ENCODE data around the gene CMTM7.

Gene CMTM7

DNA sequence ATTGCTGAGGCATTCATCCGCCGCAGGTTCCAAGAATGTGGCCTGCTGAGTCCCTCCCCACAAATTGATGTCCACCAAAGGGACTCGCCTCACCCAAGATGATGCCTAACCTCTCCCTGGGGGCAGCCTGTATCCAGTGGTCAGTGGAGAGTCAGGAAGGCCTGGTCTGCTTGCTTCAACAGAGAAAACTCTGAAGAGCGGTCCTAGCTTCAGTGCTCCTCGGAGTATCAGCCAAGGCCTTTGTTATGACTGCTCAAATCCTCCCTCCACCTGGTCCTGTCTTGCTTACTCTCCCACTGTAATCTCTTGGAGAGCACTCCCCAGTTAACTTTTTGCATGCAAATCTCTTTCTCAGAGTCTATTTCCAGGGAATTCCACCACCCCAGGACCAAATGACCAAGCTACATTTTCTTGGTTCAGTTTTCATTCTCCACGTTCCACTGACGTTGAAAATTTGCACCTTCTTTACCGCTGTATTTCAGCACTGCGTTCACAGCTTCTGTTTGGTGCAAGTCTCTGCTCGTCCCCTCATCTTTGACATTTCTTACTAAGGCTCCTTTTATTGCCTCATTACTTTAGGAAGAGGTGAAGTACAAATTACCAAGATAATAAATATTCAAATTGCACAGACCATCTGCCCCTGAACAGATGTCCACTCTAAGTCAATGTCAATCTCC, 22.3 kb downstream of the CMTM7 start:
- DNase-seq (ENCODE audit: low read depth in 2 of 2): no peak

DNA sequence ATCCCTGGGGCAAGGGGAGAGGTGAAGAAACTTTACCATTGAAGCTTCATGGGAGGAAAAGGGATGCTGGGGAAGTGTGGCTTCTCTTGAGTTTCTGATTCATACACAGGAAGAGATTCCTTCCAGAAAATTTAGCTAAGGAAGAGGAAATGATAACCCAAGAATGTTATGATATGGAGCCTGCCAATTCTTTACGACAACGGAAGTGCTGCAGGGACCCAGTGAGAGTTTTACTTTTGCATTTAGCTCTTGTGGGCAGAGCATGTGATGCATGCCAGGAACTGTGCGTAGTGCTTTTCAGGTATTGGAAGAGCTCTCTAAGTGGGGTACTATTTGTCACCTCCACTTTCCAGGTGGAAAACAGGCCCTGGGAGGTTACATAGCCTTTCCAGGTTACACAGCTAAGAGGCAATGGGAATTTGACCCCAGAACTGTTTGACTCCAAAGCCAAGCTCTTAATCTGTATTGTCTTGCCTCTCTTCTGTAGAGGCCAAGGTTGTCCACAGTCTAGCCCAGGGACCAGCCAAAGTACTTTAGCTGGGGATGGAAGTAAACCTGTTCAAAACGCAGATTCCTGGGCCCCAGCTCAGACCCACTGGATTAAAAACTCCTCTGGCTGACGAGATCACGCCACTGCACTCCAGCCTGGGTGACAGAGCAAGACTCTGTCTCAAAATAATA, 23.0 kb downstream of the CMTM7 start:
- DNase-seq (ENCODE audit: low read depth in 2 of 2): no peak

DNA sequence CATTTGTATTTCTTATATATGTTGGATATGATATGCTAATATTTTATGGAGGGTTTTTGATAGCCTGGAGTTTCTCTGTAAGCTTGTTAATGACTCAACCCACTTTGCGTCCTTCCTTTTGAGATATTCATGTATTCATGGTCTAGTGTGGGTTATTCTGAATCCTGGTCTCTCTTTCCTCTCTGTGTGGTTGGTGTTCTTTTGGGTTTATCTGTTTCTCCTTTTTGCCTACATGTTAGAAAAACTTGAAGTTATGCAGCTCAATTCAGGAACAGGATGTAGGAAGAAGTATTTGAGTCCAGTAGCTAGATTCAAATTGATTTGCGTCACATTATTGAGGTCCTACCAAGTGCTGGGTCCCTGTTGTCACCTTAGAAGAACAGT, 28.1 kb downstream of the CMTM7 start:
- DNase-seq (ENCODE audit: low read depth in 2 of 2): no peak

DNA sequence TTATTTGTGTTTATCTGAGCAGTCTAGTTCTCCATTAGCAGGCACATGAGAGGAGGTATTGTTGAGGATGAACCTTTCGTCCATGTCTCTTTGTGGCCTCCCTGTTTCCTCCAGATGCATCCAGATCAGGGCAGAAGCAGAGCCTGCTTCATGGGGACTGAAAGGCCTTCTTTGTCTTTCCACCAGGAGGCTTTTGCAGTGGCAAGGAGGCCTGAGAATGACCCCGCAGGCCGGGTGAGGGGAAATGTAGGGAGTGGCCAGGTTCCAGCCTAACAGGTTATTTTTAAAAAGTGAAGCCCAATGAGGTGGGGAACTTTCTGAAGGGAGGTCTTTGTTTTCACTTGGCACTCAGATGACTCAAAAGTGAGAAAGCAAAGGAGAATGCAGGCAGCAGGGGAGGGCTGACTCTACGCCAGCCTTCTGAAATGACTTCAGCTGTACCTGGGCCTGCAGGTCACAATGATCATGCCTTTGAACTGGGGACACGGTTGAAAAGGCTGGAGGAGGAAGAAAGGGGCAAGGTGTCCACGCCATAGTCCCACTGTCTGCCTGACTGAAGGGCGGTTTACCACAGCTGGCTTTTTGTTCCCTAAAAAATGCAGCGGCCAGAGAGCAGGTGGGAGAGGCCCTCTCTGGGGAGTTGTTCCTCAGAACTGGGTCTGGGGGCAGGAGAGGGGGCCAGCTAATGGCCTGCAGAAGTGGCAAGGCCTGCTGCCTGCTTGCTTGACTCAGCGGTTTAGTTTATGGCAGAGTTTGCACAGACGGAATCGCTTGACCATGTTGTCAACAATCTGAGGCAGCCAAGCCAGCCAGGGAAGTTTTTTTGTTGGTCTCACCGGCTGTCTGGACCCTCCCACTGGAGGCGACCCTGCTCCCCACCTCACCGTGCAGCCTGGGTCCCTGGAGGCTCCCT, 28.7 kb downstream of the CMTM7 start:
- no peak for DNase-seq (ENCODE audit: low read depth in 2 of 2)

DNA sequence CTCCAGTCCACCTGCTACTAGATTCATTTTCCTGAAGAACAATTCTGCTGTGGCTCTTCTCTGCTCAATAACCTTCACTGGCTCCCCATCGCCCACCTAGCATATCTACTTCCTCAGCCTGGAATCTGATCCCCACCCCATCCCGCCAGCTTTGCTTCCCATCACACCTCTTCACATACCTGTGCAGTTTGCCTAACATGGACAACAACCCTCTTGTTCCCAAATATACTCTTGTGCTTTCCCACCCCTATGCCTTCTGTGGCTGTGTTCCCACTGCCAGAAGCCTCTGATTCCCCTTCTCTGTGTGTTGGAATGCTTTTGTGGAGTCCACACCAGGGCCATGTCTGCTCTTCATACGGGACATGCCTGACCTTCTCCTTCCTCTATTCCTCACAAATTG, 29.5 kb downstream of the CMTM7 start:
- no peak for DNase-seq (ENCODE audit: low read depth in 2 of 2)

DNA sequence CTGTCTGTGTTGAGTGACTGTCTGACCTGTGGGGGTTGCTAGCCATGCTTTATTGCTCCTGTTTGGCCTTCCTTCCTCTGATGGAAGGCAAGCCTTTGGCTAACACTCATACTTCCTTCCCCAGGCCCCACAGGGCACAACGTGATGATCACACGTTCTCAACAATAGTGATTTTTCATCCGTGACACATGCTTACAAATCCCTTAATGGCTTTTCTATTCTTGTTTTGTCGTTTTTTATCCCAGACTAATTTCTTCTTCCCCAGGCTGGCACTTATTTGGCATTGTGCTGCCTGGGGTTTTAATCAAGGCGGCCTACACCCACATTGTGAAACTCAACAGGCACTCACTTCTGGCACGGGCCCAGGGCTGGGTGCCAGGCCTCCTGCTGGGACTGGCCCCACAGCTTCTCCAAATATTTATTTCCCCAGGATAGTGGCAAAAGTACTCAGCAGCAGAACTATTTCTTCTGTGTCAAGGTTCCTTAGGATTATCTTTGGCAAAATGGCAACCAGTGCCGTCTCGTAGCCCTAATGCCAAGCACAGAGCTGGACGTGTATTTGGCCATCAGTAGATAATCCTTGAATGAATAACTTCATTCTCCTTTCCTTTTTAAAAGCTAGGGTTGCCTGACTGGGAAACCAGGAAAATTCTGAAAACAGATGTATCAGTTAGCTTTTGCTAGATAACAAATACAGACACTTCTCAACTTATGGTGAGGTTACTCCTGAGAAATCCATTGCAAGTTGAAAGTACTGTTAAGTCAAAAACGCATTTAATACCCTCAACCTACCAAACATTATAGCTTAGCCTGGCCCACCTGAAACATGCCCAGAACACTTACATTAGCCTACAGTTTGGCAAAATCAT, 30.6 kb downstream of the CMTM7 start:
- no peak for DNase-seq (ENCODE audit: low read depth in 2 of 2)

DNA sequence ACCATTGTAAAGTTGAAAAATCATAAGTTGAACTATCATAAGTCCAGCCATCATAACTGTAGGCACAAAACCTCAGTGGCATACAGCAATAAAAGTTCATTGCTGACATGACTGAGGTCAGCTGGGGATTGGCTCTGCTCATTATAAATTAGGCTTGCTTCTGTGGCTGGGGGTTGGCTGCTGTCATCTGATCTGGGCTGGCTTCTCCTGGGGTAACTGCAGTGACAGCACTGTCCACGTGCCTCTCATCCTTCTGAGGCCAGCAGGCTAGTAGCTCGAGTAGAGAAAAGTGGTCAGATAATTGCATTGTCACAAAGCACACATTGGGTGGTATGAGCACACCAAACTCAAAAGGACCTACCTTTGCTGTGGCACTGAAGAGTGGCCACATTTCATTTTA, 31.3 kb downstream of the CMTM7 start:
- DNase-seq (ENCODE audit: low read depth in 2 of 2): no peak

DNA sequence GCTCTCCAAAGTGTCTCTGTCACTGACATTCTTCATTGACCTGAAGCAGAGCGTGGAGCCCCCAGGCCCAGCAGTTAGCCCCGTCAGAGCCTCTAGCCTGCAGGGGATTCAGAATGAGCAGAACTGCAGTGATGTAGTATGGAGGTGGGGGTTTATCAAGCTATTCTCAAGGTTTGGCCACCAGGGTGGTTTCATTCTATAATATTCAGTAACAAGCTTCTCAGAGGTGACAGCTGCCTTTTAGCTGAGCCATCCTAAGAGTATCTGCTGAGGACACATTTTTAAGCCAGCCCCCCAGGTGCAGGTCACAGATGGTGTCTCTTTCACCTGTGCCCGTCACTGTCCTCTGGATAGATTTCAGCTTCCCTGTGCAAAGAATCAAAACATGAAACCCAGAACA, 31.9 kb downstream of the CMTM7 start:
- no peak for DNase-seq (ENCODE audit: low read depth in 2 of 2)

DNA sequence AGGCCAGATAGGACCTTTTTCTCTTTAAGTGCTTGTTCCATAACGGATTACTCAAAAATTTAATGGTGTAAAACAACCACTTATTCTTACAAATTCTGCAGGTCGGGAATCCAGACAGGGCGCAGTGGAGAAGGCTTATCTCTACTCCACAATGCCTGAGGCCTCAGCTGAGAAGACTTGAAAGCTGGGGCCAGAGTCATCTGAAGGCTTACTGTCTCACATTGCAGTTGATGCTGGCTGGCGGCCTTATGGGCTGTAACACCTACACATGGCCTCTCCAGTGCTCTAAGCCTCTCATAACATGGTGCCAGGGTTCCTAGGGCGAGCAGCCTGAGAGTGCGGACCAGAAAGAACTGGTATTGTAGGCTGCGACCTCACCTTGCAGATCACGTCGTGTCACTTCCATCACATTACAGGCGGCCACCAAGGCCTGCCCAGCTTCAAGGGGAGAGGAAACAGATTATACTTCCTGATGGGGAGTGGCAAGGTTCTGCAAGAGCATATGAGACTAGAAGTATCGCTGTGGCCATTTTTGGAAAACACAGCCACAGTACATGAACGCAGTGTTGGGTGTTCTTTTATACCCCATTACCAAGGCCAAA, 32.4 kb downstream of the CMTM7 start:
- no peak for DNase-seq (ENCODE audit: low read depth in 2 of 2)

DNA sequence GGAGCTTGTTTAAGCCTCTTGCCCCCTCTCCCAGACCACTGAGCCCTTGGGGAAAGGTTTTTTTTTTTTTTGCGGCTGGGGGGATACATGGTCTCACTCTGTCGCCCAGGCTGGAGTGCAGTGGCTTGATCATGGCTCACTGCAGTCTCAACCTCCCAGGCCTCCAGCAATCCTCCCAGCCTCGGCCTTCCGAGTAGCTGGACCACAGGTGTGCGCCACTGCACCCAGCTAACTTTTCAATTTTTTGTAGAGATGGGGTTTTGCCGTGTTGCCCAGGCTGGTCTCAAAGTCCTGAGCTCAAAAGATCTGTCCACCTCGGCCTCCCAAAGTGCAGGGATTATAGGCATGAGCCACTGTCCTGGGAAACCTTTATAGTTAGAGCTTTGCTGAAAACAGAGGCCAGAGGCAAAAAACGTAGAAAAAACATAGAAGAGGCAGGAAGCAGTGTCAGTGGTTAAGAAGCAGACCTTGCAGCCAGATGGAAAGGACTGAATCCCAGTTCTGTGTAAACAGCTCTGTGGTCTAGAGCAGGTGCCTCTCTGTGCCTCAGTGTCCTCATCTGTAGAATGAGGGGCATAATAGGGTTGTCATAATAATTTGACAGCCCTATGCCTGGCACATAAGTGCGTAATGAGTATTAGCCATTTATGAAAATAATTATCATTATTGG, 33.1 kb downstream of the CMTM7 start:
- DNase-seq (ENCODE audit: low read depth in 2 of 2): no peak

DNA sequence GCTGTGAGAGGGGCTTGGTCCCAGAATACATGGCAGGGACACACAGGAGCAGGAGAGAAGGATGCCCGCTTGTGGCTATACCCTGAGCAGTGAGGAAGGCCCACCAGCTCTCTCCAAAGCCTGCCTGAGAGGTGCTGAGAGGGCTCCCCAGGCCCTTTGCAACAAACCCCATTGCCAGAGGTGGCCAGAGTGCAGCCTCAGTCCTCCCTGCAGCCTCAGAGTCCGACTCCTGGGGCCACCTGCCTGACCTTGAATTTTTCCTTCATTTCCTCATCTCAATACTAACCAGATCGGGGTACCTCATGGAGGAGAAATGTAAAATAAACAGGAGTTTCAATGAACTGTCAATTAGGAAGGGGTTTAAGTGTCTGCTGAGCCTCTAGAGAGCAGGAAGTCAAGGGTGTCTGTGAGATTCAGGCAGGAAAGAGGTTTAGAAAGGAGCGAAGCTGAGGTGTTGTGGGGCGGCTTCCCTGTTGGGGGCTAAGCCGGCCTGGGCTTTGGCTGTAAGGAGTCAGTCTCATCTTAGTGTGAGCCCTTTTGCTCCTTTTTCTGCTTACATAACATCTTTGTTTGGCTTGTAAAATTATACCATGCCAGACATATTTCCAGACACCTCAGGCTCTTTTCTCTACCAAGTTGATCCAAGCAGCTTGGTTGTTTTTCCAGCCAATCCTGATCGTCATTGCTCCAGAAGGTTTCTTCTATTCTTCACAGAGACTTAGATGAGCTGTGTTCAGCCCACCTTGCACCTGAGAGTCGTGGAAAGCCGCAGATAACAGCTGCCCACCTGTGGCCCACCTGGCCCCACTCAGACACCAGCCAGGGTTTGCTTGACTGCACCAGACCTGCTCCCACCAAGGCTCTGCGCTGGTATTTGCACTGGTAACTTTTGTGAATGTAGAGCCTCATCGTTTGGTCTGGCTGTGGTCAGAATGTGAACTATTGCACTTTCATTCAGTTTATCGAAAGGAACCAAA, 36.7 kb downstream of the CMTM7 start:
- DNase-seq (ENCODE audit: low read depth in 2 of 2): no peak

DNA sequence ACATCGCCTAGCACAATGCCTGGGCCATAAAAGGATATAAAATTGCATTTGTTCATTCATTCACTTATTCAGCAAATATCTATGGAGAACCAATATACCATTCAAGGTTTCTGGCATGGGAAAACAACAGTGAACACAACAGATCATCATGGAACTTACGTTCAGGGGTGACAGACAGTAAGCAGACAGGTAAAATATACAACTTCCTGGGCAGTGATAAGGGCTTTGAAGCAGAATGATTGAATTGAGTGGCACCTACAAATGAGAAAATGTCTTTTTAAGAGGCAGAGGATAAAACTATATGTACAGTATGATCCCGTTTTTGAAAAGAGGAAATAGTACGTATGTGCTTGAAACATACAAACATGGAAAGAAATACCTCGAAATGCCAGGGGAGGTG, 39.2 kb downstream of the CMTM7 start:
- DNase-seq (ENCODE audit: low read depth in 2 of 2): no peak

DNA sequence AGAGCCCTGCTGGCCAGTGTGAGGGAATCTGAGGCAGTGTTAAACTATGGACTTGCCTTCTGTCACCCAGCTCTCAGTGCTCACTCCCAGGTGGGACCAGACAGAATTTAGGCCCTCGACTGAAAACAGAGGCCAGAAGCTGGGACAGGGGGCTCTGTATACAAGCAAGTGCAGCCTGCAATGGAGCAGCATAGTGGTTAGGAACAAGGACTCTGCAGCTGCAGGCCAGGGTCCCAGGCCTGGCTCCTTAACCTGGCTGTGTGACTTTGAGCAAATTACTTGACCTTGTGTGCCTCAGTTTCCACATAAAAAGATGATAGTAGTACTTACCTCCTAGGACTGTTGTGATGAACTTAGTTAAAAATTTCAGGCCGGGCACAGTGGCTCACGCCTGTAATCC, 39.8 kb downstream of the CMTM7 start:
- no peak for DNase-seq (ENCODE audit: low read depth in 2 of 2)

DNA sequence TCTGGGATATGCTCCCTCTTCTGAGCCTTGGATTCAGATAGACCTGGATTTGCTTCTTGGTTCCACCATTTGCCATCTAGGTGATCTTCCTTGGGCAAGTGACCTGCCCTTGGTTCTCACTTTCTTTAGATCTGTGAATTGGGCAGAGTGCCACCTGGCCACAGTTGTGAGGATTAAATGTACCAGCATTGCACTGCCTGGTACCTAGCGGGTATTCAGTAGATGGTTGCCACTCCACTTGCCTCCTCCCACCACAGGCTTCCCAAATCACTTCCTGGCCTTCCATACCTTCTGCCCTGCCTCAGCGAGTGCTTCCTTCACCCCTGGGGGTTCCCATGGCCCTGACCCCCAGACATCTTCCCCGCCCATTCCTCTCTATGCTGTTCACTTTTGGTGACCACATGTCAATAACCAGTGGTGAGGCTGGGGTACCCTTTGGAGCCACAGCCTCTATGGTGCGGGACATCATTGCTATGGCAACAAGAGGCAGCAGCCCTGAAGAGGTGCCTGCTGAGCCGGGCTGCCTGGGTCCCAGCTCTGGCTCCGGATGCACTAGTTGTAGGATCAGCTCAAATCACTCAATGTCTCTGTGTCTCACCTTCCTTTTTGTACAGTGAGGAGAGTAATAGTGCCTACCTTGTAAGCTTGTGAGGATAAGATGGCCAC, 40.5 kb downstream of the CMTM7 start:
- DNase-seq (ENCODE audit: low read depth in 2 of 2): no peak

DNA sequence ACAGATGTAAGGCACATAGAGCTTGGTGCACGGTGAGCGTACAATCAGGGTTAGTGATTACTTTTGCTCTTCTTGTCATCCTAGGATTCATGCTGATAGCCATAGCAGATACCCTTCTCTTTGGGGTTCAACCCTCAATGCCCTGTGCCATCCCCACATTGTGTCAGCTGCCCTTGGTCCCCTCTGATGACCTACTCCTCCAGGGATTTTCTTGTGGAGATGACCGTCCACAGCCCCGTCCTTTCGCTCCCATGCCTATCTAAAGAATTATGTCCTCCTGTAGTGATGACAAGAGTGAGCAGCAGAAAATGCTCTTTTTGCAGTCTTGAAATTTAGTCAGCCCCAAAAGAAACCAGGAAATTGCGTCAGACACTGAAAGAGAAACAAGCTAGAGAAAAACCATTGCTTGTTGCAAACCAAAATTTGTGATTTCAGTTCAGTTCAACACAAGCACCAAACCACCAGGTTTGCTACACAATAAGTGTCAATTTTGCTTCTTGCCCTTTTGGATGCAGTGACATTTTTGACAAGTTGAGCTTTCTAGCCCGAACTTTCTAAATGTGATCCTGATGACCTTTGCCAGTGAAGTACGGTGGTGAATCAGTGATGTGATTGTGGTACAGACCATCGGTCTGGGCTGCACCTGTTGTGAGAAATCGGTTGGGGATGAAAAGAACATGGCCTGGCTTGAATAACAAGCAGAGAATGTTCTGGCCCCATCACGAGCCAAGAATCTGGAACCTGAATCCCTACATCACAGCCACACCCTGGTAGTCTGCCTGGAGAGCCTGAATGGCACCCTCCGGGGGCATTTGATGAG, 41.3 kb downstream of the CMTM7 start:
- no peak for DNase-seq (ENCODE audit: low read depth in 2 of 2)

DNA sequence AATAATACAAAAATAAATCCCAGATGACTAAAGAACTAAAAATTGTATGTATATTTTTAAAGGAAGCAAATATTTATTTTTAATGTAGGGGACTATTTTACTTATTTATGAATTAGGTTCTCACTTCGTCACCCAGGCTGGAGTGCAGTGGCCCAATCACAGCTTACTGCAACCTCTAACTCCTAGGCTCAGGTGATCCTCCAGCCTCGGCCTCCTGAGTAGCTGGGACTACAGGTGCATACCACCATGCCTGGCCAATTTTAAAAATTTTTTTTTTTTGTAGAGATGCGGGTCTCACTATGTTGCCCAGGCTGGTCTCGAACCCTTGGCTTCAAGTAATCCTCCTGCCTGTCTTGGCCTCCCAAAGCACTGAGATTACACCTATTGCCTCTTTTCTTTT, 42.6 kb downstream of the CMTM7 start:
- DNase-seq (ENCODE audit: low read depth in 2 of 2): no peak

DNA sequence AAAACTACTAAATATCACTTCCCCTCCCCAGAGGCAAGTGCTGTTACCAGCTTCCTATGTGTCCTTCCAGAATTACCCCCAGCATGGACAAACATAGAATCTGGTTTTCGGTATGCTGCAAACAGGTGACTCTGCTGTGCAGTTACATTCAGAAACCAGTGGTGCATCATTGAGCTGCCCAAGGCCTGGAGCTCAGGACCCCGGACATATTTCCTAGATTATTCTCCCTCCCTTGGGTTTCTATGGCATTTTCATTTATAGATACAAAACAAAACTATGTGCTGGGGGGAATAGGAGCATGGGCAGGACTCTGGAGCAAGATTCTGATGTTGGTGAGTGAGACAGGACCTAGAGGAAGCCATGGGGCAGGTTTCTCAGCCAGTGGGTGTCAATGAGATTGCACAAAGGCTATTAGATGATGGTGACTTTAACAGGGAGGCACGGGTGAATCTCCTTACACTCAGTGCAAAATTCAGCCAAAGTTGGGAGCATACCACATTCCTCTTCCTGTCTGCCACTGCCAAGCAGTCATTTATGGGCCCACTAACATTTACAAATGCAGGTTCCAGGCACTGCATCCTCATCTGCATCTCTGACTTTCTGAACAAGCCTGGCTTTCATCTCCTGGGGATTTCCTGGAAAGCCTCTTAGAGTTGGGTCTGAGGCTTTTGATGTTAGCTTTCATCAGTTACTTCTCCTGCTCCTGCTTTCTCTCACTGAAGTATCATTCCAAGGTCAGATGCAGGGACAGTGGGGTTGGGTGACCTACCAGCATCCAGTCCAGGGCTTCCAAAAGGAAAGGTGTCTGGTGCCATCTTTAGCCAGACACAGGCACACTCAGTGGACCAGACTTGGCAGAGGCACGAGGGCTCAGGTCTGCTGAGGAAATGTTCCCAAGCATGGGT, 44.5 kb downstream of the CMTM7 start:
- DNase-seq (ENCODE audit: low read depth in 2 of 2): no peak
